Measurements from ENCODE around the gene SIM1. TPM values are rescaled to one million over a fixed set of nuclear protein-coding genes. Genes with fewer than 3 reads are reported as not detected.

The SIM1 gene
- polyA plus RNA-seq, 6 donors from 2014 or later, result not detected

GRCh38 chr6:100459592-100460184 lies 5.0 kb downstream of the SIM1 start:
- H3K9me3 Mint-ChIP-seq, result peaks cover 5 to 71% (median 29%) of the 10 kb centered on the region in 7 donors
- H3K27ac Mint-ChIP-seq, result no peak overlapping the region
- H3K36me3 Mint-ChIP-seq, result peaks cover 17 to 18% of the 10 kb centered on the region in 2 donors
- ATAC-seq (ENCODE audit: low read depth in 2 of 2) (no peak), DNase-seq (no peak)
- H3K4me3 Mint-ChIP-seq, result peak overlapping the region in 2 of 8 donors; percentile 38 to 57
- H3K27me3 Mint-ChIP-seq, result peaks cover 71 to 84% (median 84%) of the 10 kb centered on the region in 3 donors
- peaks cover 0 to 28% (median 10%) of the 10 kb centered on the region in 3 donors for H3K4me1 Mint-ChIP-seq

GRCh38 chr6:100458841-100459591 lies 5.7 kb downstream of the SIM1 start:
- Mint-ChIP-seq H3K36me3 (peaks cover 17 to 18% of the 10 kb centered on the region in 2 donors), H3K27me3 (peaks cover 77 to 91% (median 78%) of the 10 kb centered on the region in 3 donors), H3K4me1 (peaks cover 0 to 28% (median 10%) of the 10 kb centered on the region in 3 donors), H3K4me3 (peak overlapping the region in 1 of 8 donors; percentile 57), H3K27ac (peak overlapping the region in 2 of 6 donors; percentile 30 to 91), H3K9me3 (peaks cover 5 to 78% (median 29%) of the 10 kb centered on the region in 7 donors)
- ATAC-seq (ENCODE audit: low read depth in 2 of 2) (no peak), DNase-seq (no peak)

DNA sequence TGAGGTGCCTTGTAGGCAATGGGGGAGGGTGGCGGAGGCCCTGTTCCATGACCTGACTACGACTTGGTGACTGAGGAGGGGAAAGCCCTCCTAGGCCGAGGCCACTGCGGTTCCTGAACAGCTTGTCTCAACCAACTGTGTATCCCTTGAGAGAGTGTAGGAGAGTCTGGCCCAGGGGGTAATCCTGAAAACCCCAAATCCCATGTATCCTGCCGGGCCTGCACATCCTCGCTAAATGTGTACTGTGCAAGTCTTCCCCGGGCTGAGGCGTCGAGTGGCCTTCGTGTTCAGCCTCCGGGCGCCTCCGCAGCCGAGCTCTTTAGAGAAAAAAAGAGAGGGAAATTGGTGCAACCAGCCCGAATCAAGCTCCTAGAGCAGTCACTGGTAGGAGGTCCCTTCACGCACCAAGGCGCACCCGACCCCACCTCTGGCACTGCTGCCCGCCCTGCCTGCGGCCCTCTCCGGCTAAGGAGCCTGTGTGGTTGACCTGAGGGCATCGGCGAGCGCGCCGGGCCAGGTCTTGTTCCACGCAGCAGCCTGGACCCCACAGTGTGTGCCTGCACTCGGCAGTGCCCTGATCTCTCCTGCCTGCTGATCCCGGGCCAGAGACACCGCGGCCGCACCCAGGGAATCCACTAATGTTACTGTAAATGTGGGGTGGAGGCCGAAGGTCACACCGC lies 7.3 kb downstream of the SIM1 start:
- DNase-seq (no peak), ATAC-seq (ENCODE audit: low read depth in 2 of 2) (no peak)
- Mint-ChIP-seq H3K27ac (peak overlapping the region in 4 of 6 donors; percentile 38 to 97 (median 66)), H3K4me1 (peaks cover 0 to 21% (median 10%) of the 10 kb centered on the region in 3 donors), H3K9me3 (peaks cover 5 to 63% (median 22%) of the 10 kb centered on the region in 7 donors), H3K27me3 (peaks cover 62 to 80% (median 66%) of the 10 kb centered on the region in 3 donors), H3K4me3 (peak overlapping the region in 1 of 8 donors; percentile 58), H3K36me3 (peaks cover 11 to 17% of the 10 kb centered on the region in 2 donors)

GRCh38 chr6:100456908-100457235 lies 7.8 kb downstream of the SIM1 start:
- H3K4me3 Mint-ChIP-seq, result peak overlapping the region in 1 of 8 donors; percentile 56
- H3K9me3 Mint-ChIP-seq, result peaks cover 5 to 57% (median 18%) of the 10 kb centered on the region in 7 donors
- H3K27ac Mint-ChIP-seq, result peak overlapping the region in 2 of 6 donors; percentile 34 to 52
- no peak for DNase-seq
- H3K4me1 Mint-ChIP-seq, result peaks cover 0 to 17% (median 6%) of the 10 kb centered on the region in 3 donors
- peaks cover 56 to 74% (median 60%) of the 10 kb centered on the region in 3 donors for H3K27me3 Mint-ChIP-seq
- ATAC-seq (ENCODE audit: low read depth in 2 of 2), result no peak
- H3K36me3 Mint-ChIP-seq, result peaks cover 11 to 17% of the 10 kb centered on the region in 2 donors

GRCh38 chr6:100456141-100456907 lies 8.4 kb downstream of the SIM1 start:
- Mint-ChIP-seq H3K9me3 (peaks cover 5 to 57% (median 17%) of the 10 kb centered on the region in 7 donors), H3K27ac (peak overlapping the region in 4 of 6 donors; percentile 34 to 91 (median 82)), H3K27me3 (peaks cover 51 to 73% (median 57%) of the 10 kb centered on the region in 3 donors), H3K4me3 (peak overlapping the region in 4 of 8 donors; percentile 6 to 56 (median 46)), H3K4me1 (peaks cover 0 to 12% (median 5%) of the 10 kb centered on the region in 3 donors), H3K36me3 (peaks cover 11 to 17% of the 10 kb centered on the region in 2 donors)
- DNase-seq (no peak), ATAC-seq (ENCODE audit: low read depth in 2 of 2) (no peak)

DNA sequence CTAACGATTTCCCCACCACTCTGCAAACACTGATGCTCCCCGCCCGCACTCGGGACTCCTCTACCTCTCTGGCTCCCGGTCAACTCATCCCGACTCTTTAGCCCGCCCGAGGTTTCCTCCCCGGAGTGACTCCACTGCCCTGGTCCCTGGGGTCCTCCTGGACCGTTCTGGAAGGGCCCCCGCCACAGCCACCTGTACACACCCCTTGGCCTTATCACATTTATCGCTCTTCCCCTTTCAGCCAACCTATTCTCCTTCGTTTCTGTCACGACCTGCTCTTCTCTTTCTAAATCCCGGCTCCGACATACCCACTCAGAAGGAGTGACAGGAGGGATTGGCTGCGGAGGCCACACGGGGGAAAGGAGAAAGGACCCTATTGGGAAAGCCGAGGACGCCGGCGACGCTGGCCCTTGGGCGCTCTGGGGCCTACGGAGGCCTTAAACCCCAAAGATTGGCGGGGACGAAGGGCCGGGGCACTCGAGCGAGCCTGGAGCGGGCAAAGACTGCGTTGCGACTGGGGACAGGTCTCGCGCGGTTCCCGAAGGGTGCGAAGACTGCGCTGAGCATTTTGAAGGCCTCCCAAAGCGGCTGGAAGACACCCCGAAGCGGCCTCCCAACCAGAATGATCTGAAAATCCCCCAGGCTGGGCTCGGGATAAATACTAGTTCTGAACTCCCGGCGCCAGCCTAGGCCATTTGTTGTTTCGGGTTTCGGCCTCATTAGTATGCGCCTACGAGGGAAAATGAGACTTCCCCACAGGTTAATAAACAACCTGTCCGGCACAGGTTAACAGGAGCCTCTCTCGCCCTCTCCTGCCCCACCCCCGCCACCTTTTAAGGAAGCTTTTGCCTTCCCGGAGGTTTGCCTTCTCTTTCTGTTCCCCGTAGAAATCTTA lies 9.2 kb downstream of the SIM1 start:
- DNase-seq, result no peak
- peaks cover 5 to 52% (median 14%) of the 10 kb centered on the region in 7 donors for H3K9me3 Mint-ChIP-seq
- peak overlapping the region in 5 of 8 donors; percentile 2 to 84 (median 58) for H3K4me3 Mint-ChIP-seq
- H3K27me3 Mint-ChIP-seq, result peaks cover 44 to 66% (median 52%) of the 10 kb centered on the region in 3 donors
- peaks cover 11 to 17% of the 10 kb centered on the region in 2 donors for H3K36me3 Mint-ChIP-seq
- ATAC-seq (ENCODE audit: low read depth in 2 of 2), result no peak
- H3K4me1 Mint-ChIP-seq, result peaks cover 0 to 11% (median 5%) of the 10 kb centered on the region in 3 donors
- H3K27ac Mint-ChIP-seq, result peak overlapping the region in 4 of 6 donors; percentile 68 to 94 (median 86)

- peaks cover 5 to 46% (median 14%) of the 10 kb centered on the region in 7 donors for H3K9me3 Mint-ChIP-seq
- H3K4me3 Mint-ChIP-seq, result peak overlapping the region in 2 of 8 donors; percentile 58 to 72
- H3K36me3 Mint-ChIP-seq, result peaks cover 10 to 17% of the 10 kb centered on the region in 2 donors
- DNase-seq (no peak), ATAC-seq (ENCODE audit: low read depth in 2 of 2) (no peak)
- H3K4me1 Mint-ChIP-seq, result peaks cover 0 to 11% (median 5%) of the 10 kb centered on the region in 3 donors
- peaks cover 38 to 58% (median 46%) of the 10 kb centered on the region in 3 donors for H3K27me3 Mint-ChIP-seq
- peak overlapping the region in 4 of 6 donors; percentile 21 to 91 (median 57) for H3K27ac Mint-ChIP-seq
These were observed 10.0 kb downstream of the SIM1 start for GRCh38 chr6:100454551-100455229.

DNA sequence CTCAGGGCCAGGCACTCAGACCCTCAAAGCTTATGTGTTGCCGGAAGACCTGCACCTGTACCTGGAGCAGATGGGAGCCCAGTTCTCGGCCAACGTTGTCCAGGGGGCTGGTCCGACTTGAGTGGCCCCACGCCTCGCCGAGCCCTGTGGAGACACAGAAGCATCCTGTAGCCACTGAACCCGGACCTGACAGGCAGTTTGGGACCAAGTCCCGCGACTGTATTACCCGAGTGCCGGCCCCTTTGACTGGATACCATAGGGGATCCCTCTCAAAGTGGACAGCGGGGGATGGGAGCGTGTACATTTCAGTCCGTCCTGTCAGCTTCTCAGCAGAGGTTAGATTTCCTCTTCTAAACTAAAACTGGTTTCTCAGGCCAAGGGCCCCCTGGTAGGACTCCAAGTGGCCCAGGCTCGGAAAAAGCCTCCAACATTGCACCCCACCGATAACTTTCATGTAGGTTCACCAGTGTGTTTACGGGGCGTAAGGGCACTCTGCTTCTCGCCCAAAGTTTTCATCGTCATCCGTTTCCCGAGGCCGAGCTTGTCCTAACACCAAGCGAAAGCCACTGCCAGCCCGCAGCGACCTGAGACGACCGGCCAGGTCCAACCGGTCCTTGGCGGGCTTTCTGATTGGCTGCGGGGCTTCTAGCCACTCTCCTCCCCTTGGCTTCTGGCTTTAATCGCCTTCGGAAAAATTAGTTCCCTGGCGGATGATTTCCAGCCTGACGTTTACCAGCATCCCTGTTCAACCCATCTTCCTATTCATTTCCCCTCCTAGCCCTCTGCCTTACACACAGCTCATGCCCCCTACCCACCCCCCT lies 10.8 kb downstream of the SIM1 start:
- Mint-ChIP-seq H3K27ac (peak overlapping the region in 2 of 6 donors; percentile 76 to 91), H3K4me3 (peak overlapping the region in 3 of 8 donors; percentile 3 to 72 (median 40))

GRCh38 chr6:100452998-100453397 lies 11.7 kb downstream of the SIM1 start:
- Mint-ChIP-seq H3K27ac (no peak overlapping the region), H3K36me3 (peaks cover 0 to 21% of the 10 kb centered on the region in 2 donors), H3K27me3 (peaks cover 22 to 42% (median 40%) of the 10 kb centered on the region in 3 donors), H3K4me3 (peak overlapping the region in 1 of 8 donors; percentile 5), H3K9me3 (peaks cover 6 to 39% (median 15%) of the 10 kb centered on the region in 7 donors), H3K4me1 (peaks cover 0 to 10% (median 3%) of the 10 kb centered on the region in 3 donors)
- ATAC-seq (ENCODE audit: low read depth in 2 of 2) (no peak), DNase-seq (no peak)

More for the DNA sequence above, 10.8 kb downstream of the SIM1 start:
- ATAC-seq (ENCODE audit: low read depth in 2 of 2) (no peak), DNase-seq (no peak)
- H3K27me3 Mint-ChIP-seq, result peaks cover 31 to 50% (median 38%) of the 10 kb centered on the region in 3 donors
- peaks cover 6 to 44% (median 15%) of the 10 kb centered on the region in 7 donors for H3K9me3 Mint-ChIP-seq
- H3K36me3 Mint-ChIP-seq, result peaks cover 2 to 24% of the 10 kb centered on the region in 2 donors
- peaks cover 0 to 11% (median 5%) of the 10 kb centered on the region in 3 donors for H3K4me1 Mint-ChIP-seq

DNA sequence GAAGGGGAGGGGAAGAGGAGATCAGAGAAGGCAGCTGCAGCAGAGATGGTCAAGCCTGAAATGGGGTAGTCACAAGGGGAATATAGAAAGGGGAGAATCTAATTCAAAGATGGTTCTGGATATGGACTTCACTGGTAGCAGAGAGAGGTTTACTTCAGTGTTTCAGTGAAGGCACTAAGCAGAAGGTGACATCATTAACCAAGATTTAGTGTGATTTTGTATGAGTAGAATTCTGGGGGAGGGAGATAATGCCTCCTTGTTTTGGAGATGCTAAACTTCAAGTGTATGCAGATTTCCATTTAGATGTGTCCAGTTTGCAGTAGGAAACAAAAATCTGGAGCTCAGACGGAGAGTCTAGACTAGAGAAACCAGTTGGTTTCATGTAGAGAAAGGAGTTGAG lies 13.1 kb downstream of the SIM1 start:
- H3K4me1 Mint-ChIP-seq, result peaks cover 0 to 14% (median 0%) of the 10 kb centered on the region in 3 donors
- H3K9me3 Mint-ChIP-seq, result peaks cover 6 to 33% (median 18%) of the 10 kb centered on the region in 7 donors
- ATAC-seq (ENCODE audit: low read depth in 2 of 2) (no peak), DNase-seq (no peak)
- no peak overlapping the region for H3K27ac Mint-ChIP-seq
- H3K27me3 Mint-ChIP-seq, result peaks cover 16 to 44% (median 32%) of the 10 kb centered on the region in 3 donors
- no peak overlapping the region for H3K4me3 Mint-ChIP-seq
- H3K36me3 Mint-ChIP-seq, result peaks cover 0 to 16% of the 10 kb centered on the region in 2 donors
